Psoas muscle (tissue), 8 donors: ENCODE measurements around the gene GNB1L. TPM values are rescaled to one million over a fixed set of nuclear protein-coding genes. Genes with fewer than 3 reads are reported as not detected.

Experiments
- ATAC-seq, 4 donors: fragments of 200-7000 bp; cut with Tn5 transposase; one replicate each; pipeline ENCODE4 v1.9.1; 2020; ENCODE audit warnings: moderate library complexity in 3 of 4, mild to moderate bottlenecking in 2 of 4
- DNase-seq, 2 donors: peaks; one replicate each; pipeline ENCODE4 v3.0.0-alpha.2; 2020
- H3K27ac ChIP-seq: fragments of 200-600 bp; one replicate; pipeline ENCODE4 v1.8.0; 2022
- H3K27me3 ChIP-seq, 3 donors: fragments of 200-600 bp in 1 of 3; one replicate each; pipeline versions ENCODE4 v1.6.1 to v1.8.0; 2013 to 2022; ENCODE audit warnings: low read length in 2 of 3, mild to moderate bottlenecking in 2 of 3, moderate library complexity in 1 of 3; ENCODE audit not compliant: insufficient read depth in 3 of 3
- H3K36me3 ChIP-seq, 2 donors: fragments of 200-600 bp in 1 of 2; one replicate each; pipeline versions ENCODE4 v1.6.1 to v1.8.0; 2013 to 2022; ENCODE audit warnings: low read depth in 1 of 2, mild to moderate bottlenecking in 1 of 2, moderate library complexity in 1 of 2; ENCODE audit not compliant: insufficient read depth in 1 of 2
- H3K4me1 ChIP-seq: fragments of 200-600 bp; one replicate; pipeline ENCODE4 v1.8.0; 2022
- H3K4me3 ChIP-seq: fragments of 200-600 bp; one replicate; pipeline ENCODE4 v1.8.0; 2022; ENCODE audit warnings: mild to moderate bottlenecking
- H3K9me3 ChIP-seq: fragments of 200-600 bp; one replicate; pipeline ENCODE4 v1.8.0; 2022
- WGBS, 3 donors: extraction: QIAGEN DNeasy Blood & Tissue Kit; methylation state at CpG; one replicate each; pipeline versions ENCODE4 v1.1.6 to v1.1.7; 2013; 5-methylcytosine and 5-hydroxymethylcytosine counted together
- intact Hi-C, 2 donors: fragments of 100-400 bp; cut with DNase I; formaldehyde crosslinking; loops; one replicate each; pipeline versions ENCODE4 v1.11.0 to v1.14.2; 2022
- polyA plus RNA-seq, 3 donors: library from polyadenylated mRNA; stranded (reverse); fragments of 200-250 nt; gene quantifications; one replicate each; pipeline ENCODE4 v1.2.3, GENCODE V29; 2013
- total RNA-seq, 4 donors: library from RNA; stranded (reverse); fragmentation: NEBNext Ultra II Directional in 2 of 4; extraction: Animal tissue kit (Norgen Biotek cat#: 25700) in 2 of 4; gene quantifications; one replicate each; pipeline versions ENCODE4 v1.2.1 to v1.2.4, GENCODE V29; 2021 to 2023
- TF ChIP-seq, protein P1 (sequence below): fragments of 200-600 bp; IDR thresholded peaks from one replicate; pipeline ENCODE4 v1.8.0; 2022; ENCODE audit warnings: antibody characterized with exemption
- donor health status: healthy with polysubstance abuse.
- donor health status: DM: no; HTN: no; CAD: no; lungs with moderate emphysema.
- donor health status: Bipolar disorder and iron deficiency.
- donor health status: healthy.
- donor health status: DM: yes; HTN: yes; CAD: no.
- donor health status: DM: no; HTN: no; CAD: no.
- donor health status: DM: no; HTN: no; CAD: no.
- donor health status: DM: yes; HTN: yes; CAD: no.

The GNB1L gene
- total and polyA plus RNA-seq, 7 donors, result 1.5 to 7.6 (median 3.3) TPM

DNA sequence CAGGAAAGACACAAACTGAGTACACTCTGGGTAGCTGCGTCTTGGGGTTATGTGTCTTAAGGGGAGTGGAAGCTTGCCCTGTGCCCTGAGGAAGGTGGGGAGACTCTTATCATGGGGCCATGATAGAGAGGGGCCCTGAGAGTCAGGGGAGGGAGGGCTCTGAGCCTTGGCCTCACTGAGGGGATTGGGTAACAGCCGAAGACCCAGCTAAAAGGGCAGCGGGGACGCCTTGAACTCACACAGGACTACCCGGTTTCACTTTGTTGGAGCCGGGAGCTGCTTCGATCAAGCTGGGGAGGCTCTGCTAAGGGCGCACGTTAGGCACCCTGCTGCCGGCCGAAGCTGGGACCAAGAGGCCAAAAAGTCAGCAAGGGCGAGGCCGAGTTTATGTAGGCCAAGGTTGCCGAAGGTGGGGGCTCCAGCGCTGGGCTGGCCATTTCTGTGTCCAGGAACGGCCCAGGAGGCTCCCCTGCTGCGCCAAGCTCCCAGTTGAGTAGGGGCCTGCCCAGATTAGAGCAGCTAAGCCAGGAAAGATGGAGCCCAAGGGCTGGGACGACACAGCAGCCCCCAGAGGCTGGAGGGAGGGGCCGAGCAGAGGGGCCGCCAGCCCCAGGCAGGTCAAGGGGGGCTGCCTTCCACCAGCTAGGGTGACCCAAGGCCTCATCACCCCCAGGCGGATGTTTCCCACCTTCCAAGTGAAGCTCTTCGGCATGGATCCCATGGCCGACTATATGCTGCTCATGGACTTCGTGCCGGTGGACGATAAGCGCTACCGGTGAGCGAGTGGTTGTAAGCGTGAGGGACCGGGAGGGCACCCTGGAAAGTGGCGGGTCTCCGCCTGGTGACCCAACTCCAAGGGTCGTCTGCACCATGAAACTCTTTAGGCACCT lies 91.9 kb downstream of the GNB1L start:
- Histone ChIP-seq H3K4me1 (peaks cover 11% of the 10 kb centered on the region), H3K9me3 (no peaks in the 10 kb centered on the region), H3K4me3 (peak overlapping the region; percentile 80), H3K27me3 (peaks cover 0 to 19% (median 0%) of the 10 kb centered on the region in 3 donors), H3K36me3 (peaks cover 0 to 25% of the 10 kb centered on the region in 2 donors), H3K27ac (peak overlapping the region; percentile 87)
- DNase-seq (no peak), ATAC-seq (peak in 2 of 4 donors; percentile 1 to 21)
- 65 to 78% (median 66%) methylated on average over 32 to 34 of the region's 34 CpGs for WGBS, 3 donors
- intact Hi-C loops, result loop anchor here in 1 of 2 donors (2.0 kb wide), 1 partner anchor 16 kb away; no protein-coding TSS in a partner anchor
- TF ChIP-seq, protein P1, sequence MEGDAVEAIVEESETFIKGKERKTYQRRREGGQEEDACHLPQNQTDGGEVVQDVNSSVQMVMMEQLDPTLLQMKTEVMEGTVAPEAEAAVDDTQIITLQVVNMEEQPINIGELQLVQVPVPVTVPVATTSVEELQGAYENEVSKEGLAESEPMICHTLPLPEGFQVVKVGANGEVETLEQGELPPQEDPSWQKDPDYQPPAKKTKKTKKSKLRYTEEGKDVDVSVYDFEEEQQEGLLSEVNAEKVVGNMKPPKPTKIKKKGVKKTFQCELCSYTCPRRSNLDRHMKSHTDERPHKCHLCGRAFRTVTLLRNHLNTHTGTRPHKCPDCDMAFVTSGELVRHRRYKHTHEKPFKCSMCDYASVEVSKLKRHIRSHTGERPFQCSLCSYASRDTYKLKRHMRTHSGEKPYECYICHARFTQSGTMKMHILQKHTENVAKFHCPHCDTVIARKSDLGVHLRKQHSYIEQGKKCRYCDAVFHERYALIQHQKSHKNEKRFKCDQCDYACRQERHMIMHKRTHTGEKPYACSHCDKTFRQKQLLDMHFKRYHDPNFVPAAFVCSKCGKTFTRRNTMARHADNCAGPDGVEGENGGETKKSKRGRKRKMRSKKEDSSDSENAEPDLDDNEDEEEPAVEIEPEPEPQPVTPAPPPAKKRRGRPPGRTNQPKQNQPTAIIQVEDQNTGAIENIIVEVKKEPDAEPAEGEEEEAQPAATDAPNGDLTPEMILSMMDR, result no peak

DNA sequence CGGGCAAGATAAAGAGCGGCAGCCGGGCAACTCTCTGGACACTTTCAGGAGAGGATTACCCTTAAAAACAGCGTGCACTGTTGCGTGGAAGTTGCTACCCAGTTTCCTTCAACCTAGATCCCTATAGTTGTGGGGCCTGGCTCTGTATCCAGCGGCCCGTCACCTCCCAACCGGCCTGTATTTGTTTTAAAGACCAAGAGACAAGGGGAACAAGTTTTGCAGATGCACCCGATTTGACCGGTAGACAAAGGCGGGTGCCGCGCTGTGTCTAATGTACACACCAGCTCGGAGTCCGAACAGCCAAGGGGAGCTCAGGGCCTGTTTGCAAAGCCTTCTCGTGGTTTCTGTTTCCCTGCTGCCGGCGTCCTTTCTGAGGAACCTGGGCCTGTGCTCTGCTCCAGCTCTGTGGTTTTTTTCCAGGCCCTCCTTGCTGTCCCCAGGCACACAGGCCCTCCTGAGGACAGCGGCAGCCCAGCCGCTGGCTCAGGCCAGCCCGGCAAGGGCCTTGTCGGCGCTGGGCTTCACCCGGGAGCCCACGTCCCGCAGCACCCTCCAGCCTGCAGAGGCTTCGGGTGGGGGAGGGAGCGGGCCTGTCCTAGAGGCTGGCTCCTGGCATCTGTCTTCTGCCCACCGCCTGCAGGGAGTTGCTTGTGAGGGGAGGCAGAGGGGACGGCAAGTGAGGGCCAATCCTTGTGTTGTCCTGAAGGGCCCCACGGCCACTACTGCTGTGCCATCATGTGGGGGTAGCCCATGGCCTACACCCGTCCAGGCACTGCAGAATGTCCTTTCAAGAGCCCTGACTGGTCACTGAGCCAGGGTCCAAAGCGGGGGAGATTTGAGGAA lies 92.7 kb downstream of the GNB1L start:
- ATAC-seq, result peak; percentile 30 to 70 (median 59)
- intact Hi-C loops, result loop anchor here in 1 of 2 donors (1.0 to 2.0 kb wide), 2 partner anchors 17 to 37 kb away; no protein-coding TSS in a partner anchor
- WGBS, 3 donors, result 30 to 54% (median 30%) methylated on average over 32 to 33 of the region's 33 CpGs
- peaks cover 11% of the 10 kb centered on the region for H3K4me1 ChIP-seq
- H3K27me3 ChIP-seq, result peaks cover 0 to 14% (median 0%) of the 10 kb centered on the region in 3 donors
- no peaks in the 10 kb centered on the region for H3K9me3 ChIP-seq
- H3K27ac ChIP-seq, result peak overlapping the region; percentile 87
- peak overlapping the region; percentile 80 for H3K4me3 ChIP-seq
- no peak for DNase-seq
- TF ChIP-seq, protein P1, result no peak
- H3K36me3 ChIP-seq, result peaks cover 0 to 22% of the 10 kb centered on the region in 2 donors

DNA sequence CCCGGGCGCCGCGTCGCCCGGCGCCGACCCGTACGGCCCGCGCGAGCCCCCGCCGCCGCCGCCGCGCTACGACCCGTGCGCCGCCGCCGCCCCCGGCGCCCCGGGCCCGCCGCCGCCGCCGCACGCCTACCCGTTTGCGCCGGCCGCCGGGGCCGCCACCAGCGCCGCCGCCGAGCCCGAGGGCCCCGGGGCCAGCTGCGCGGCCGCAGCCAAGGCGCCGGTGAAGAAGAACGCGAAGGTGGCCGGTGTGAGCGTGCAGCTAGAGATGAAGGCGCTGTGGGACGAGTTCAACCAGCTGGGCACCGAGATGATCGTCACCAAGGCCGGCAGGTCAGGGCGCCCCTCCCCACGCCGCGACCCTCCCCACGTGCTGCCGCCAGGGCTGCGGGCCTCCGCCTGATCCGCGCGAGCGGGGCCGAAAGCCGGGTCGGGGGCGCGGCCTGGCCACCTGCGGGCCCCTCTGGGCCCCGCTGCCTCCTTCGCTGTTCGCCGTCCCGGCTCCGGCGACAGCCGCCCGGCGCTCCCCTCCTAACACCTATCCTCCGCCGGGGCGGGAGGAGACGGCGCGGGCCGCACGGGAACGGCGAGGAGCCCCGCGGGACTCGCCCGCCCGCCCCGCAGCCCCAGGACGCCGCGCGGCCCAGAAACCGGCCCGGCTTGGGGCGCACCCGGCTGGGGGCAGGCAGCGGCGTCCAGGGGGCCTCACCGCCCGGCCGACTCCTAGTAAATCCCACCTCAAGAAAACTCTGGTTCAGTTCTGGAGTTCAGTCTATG lies 93.5 kb downstream of the GNB1L start:
- TF ChIP-seq, protein P1, result no peak
- DNase-seq (no peak), ATAC-seq (peak in 3 of 4 donors; percentile 41 to 57 (median 43))
- intact Hi-C loops, result loop anchor here in 1 of 2 donors (1.0 kb wide), 1 partner anchor 38 kb away; no protein-coding TSS in a partner anchor
- Histone ChIP-seq H3K27ac (peak overlapping the region; percentile 87), H3K36me3 (peaks cover 0 to 22% of the 10 kb centered on the region in 2 donors), H3K27me3 (peaks cover 0 to 17% (median 0%) of the 10 kb centered on the region in 3 donors), H3K4me3 (peak overlapping the region; percentile 80), H3K4me1 (peaks cover 11% of the 10 kb centered on the region), H3K9me3 (no peaks in the 10 kb centered on the region)
- WGBS, 3 donors, result 3 to 10% (median 5%) methylated on average over 28 to 116 of the region's 117 CpGs
